Measurements from ENCODE around the gene CHD9NB.

CHD9NB gene

DNA sequence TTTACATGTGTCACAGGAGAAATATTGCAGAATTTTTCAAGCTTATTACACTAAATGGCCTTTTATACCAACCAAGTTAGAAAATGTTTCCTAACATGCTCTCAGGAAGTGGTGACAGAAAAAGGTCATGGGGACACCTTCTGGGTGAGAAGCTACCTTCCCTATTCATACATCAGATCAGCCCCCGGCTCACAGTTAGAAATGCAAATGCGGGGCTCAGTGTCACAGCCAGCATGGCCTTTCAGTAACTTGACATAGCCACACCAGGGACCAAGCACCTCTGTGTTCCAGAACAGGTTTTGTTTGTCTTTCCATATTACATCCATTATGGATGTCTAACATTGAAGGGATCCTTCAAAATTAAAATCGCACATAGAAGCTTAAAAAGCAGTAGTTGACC is 59.5 kb downstream of the CHD9NB start:
- TF ChIP-seq CTCF (IDR thresholded peaks at IDR 0.05; ENCODE audit: borderline replicate concordance, insufficient read depth, low read depth, low read length), result no peak
- H3K4me3 ChIP-seq (ENCODE audit: low read depth, low read length), result no peak overlapping the region

- no peak overlapping the region for H3K4me3 ChIP-seq (ENCODE audit: low read depth, low read length)
- no peak for TF ChIP-seq CTCF (IDR thresholded peaks at IDR 0.05; ENCODE audit: borderline replicate concordance, insufficient read depth, low read depth, low read length)
These were observed 61.1 kb downstream of the CHD9NB start for GRCh38 chr16:52991572-52991971.
